ENCODE measurements around the gene ANKRD34A.

DNA sequence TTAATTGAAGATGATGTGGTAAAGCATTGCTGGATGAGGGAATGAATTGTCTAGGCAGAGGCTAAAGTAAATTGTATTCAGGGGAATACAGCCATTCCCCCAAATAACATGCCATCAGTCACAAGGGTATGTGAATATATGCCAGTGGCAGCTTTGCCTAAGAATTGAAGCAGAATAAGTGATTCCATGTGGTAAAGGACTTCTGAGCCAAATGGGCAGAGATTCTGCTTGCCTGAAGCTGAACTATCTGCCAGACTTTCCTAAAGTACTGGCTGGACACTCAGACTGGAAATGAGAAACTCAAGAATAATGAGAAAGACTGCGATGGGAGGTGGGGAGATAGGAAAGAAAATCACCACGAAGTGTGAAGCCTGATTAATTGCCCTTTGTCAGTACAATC is 8.9 kb downstream of the ANKRD34A start:
- TF ChIP-seq, protein P1, sequence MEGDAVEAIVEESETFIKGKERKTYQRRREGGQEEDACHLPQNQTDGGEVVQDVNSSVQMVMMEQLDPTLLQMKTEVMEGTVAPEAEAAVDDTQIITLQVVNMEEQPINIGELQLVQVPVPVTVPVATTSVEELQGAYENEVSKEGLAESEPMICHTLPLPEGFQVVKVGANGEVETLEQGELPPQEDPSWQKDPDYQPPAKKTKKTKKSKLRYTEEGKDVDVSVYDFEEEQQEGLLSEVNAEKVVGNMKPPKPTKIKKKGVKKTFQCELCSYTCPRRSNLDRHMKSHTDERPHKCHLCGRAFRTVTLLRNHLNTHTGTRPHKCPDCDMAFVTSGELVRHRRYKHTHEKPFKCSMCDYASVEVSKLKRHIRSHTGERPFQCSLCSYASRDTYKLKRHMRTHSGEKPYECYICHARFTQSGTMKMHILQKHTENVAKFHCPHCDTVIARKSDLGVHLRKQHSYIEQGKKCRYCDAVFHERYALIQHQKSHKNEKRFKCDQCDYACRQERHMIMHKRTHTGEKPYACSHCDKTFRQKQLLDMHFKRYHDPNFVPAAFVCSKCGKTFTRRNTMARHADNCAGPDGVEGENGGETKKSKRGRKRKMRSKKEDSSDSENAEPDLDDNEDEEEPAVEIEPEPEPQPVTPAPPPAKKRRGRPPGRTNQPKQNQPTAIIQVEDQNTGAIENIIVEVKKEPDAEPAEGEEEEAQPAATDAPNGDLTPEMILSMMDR (IDR thresholded peaks at IDR 0.05): no peak
- no peak for TF ChIP-seq ZFX (IDR thresholded peaks at IDR 0.05; ENCODE audit: borderline replicate concordance)
